Right lobe of liver (tissue), 6 donors: Measurements from ENCODE around the gene RAG1. TPM values are rescaled to one million over a fixed set of nuclear protein-coding genes. Genes with fewer than 3 reads are reported as not detected.

Experiments
- ATAC-seq, 4 donors: fragments of 200-7000 bp; cut with Tn5 transposase; one replicate each; pipeline ENCODE4 v1.9.1; 2020; ENCODE audit warnings: mild to moderate bottlenecking in 4 of 4, moderate library complexity in 4 of 4
- DNase-seq, 3 donors: peaks; one replicate each; pipeline ENCODE4 v3.0.0-alpha.2; 2020
- H3K27ac ChIP-seq, 3 donors: fragments of 200-600 bp; one replicate each; pipeline ENCODE4 v1.8.0; 2022
- H3K27me3 ChIP-seq, 2 donors: fragments of 200-600 bp; one replicate each; pipeline ENCODE4 v1.8.0; 2022
- H3K36me3 ChIP-seq, 4 donors: fragments of 200-600 bp; sonication (generic) in 1 of 4; one replicate each; pipeline versions ENCODE4 v1.5.1 to v1.8.0; 2017 to 2022; ENCODE audit warnings: control low read depth in 1 of 4
- H3K4me1 ChIP-seq, 4 donors: fragments of 200-600 bp; sonication (generic) in 1 of 4; one replicate each; pipeline versions ENCODE4 v1.5.1 to v1.8.0; 2017 to 2022; ENCODE audit warnings: control low read depth in 1 of 4
- H3K4me3 ChIP-seq, 3 donors: fragments of 200-600 bp; one replicate each; pipeline ENCODE4 v1.8.0; 2022
- H3K9me3 ChIP-seq, 4 donors: fragments of 200-600 bp; sonication (generic) in 1 of 4; one replicate each; pipeline versions ENCODE4 v1.5.1 to v1.8.0; 2017 to 2022; ENCODE audit warnings: control low read depth in 1 of 4
- CTCF ChIP-seq, 4 donors: fragments of 200-600 bp in 3 of 4; fragments of 450-650 bp in 1 of 4; IDR thresholded peaks; one replicate each; pipeline versions ENCODE4 v1.5.1 to v1.8.0; 2016 to 2022; ENCODE audit warnings: antibody characterized with exemption in 4 of 4, mild to moderate bottlenecking in 2 of 4
- POLR2A ChIP-seq: fragments of 450-650 bp; IDR thresholded peaks from one replicate; pipeline ENCODE4 v1.6.1; 2017; ENCODE audit warnings: antibody characterized with exemption, mild to moderate bottlenecking
- WGBS: methylation state at CpG from one replicate; pipeline ENCODE4 v1.1.6; 2018; ENCODE audit warnings: low coverage, low lambda C conversion rate; ENCODE audit not compliant: insufficient coverage; ENCODE audit errors: missing lambda C conversion rate; 5-methylcytosine and 5-hydroxymethylcytosine counted together
- intact Hi-C, 2 donors: fragments of 100-400 bp; cut with DNase I; formaldehyde crosslinking; loops; one replicate each; pipeline versions ENCODE4 v1.11.2 to v1.14.1; 2022
- total RNA-seq, 6 experiments: library from RNA; depleted of rRNA in 2 of 6; stranded (reverse); fragments of >200 nt in 2 of 6; fragmentation: NEBNext Ultra II Directional in 3 of 6; extraction: Animal tissue kit (Norgen Biotek cat#: 25700) in 3 of 6; gene quantifications; one replicate each; pipeline versions ENCODE4 v1.1.0 to v1.2.4, GENCODE V29; 2016 to 2023
- donor health status: DM: no; HTN: yes; CAD: no.
- donor health status: DM: no; HTN: no; CAD: no.
- donor health status: DM: no; HTN: no; CAD: no.
- donor health status: DM: no; HTN: yes; CAD: no.
- donor health status: DM: no; HTN: yes; CAD: no.

RAG1 gene
- total RNA-seq, 6 experiments from 2014 or later: 0.40 to 1.2 (median 0.71) TPM

GRCh38 chr11:36619502-36619901, 51.7 kb downstream of the RAG1 start:
- WGBS: 33% methylated on average over 5 of the region's 5 CpGs
- Histone ChIP-seq H3K4me1 (no peaks in the 10 kb centered on the region), H3K9me3 (no peaks in the 10 kb centered on the region), H3K4me3 (no peak overlapping the region), H3K27me3 (no peaks in the 10 kb centered on the region), H3K27ac (no peak overlapping the region), H3K36me3 (no peaks in the 10 kb centered on the region)
- DNase-seq (no peak), ATAC-seq (no peak)
- intact Hi-C loops: no loop called here
- TF ChIP-seq POLR2A (no peak), CTCF (IDR thresholded peaks at IDR 0.05) (no peak)

GRCh38 chr11:36620246-36620645, 52.4 kb downstream of the RAG1 start:
- Histone ChIP-seq H3K27me3 (no peaks in the 10 kb centered on the region), H3K9me3 (no peaks in the 10 kb centered on the region), H3K27ac (no peak overlapping the region), H3K36me3 (no peaks in the 10 kb centered on the region), H3K4me3 (no peak overlapping the region), H3K4me1 (no peaks in the 10 kb centered on the region)
- intact Hi-C loops: no loop called here
- no peak for ATAC-seq
- TF ChIP-seq POLR2A: no peak
- TF ChIP-seq CTCF (IDR thresholded peaks at IDR 0.05): no peak
- DNase-seq: no peak

- TF ChIP-seq CTCF (IDR thresholded peaks at IDR 0.05): peak; percentile 29 to 48 (median 43)
- TF ChIP-seq POLR2A: no peak
- H3K9me3 ChIP-seq: no peaks in the 10 kb centered on the region
- DNase-seq (no peak), ATAC-seq (peak in 3 of 4 donors; percentile 46 to 80 (median 60))
- H3K36me3 ChIP-seq: no peaks in the 10 kb centered on the region
- no peaks in the 10 kb centered on the region for H3K27me3 ChIP-seq
- 80% methylated on average over 3 of the region's 3 CpGs for WGBS
- intact Hi-C loops: no loop called here
- H3K4me1 ChIP-seq: no peaks in the 10 kb centered on the region
- H3K27ac ChIP-seq: no peak overlapping the region
- H3K4me3 ChIP-seq: no peak overlapping the region
Measured at GRCh38 chr11:36622431-36623136, 54.8 kb downstream of the RAG1 start.

- H3K9me3 ChIP-seq: no peaks in the 10 kb centered on the region
- ATAC-seq: no peak
- H3K4me3 ChIP-seq: no peak overlapping the region
- intact Hi-C loops: no loop called here
- no peaks in the 10 kb centered on the region for H3K27me3 ChIP-seq
- no peak overlapping the region for H3K27ac ChIP-seq
- H3K4me1 ChIP-seq: no peaks in the 10 kb centered on the region
- no peak for DNase-seq
- WGBS: 85% methylated on average over 5 of the region's 5 CpGs
- TF ChIP-seq CTCF (IDR thresholded peaks at IDR 0.05): no peak
- TF ChIP-seq POLR2A: no peak
- no peaks in the 10 kb centered on the region for H3K36me3 ChIP-seq
Measured at GRCh38 chr11:36623494-36623893, 55.7 kb downstream of the RAG1 start.

GRCh38 chr11:36627006-36627405, 59.2 kb downstream of the RAG1 start:
- TF ChIP-seq CTCF (IDR thresholded peaks at IDR 0.05): no peak
- TF ChIP-seq POLR2A: no peak
- no peaks in the 10 kb centered on the region for H3K36me3 ChIP-seq
- no peak overlapping the region for H3K27ac ChIP-seq
- no peaks in the 10 kb centered on the region for H3K4me1 ChIP-seq
- intact Hi-C loops: no loop called here
- no peaks in the 10 kb centered on the region for H3K27me3 ChIP-seq
- 65% methylated on average over 1 of the region's 1 CpG for WGBS
- H3K9me3 ChIP-seq: no peaks in the 10 kb centered on the region
- DNase-seq: no peak
- no peak overlapping the region for H3K4me3 ChIP-seq
- no peak for ATAC-seq
